Hippocampal formation (tissue), 2 donors: ENCODE measurements around the gene TP73.

Experiments used
- DNase-seq, 2 donors: peaks; one replicate each; lab custom pipeline; 2025; lab: John Stamatoyannopoulos, UW

Gene TP73

DNA sequence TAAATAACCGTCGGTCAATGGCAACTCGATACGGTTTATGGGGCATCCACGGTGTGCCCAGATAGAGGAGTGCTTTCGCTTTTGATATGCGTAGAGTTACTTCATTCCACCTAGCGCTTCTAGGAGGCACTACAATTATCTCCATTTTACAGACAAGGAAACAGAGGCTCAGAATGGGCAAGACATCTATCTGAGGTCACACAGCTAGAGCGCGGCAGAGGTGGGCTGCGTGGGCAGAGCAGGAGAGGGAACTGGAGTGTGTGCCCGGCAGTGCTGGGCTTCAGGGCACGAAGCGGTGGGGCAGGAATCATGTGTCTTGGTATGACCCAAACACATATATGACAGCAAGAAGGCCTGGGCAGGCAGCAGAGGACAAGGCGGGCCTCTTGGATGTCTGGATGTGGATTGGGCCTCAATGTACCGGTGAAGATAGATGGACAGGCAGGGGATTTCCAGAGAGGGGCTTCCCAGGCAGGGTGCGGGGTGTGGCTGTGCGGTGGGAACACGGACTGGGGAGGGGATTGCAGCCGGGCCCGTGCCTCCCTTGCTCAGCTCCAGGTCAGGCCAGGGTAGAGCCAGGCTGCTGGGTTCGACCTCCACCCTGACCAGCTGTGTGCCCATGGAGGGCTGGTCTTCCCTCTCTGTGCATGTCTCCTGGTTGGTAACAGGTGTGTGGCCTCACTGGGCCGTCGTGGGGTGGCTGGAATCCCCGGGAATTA lies 21.2 kb downstream of the TP73 start:
- DNase-seq: no peak

DNA sequence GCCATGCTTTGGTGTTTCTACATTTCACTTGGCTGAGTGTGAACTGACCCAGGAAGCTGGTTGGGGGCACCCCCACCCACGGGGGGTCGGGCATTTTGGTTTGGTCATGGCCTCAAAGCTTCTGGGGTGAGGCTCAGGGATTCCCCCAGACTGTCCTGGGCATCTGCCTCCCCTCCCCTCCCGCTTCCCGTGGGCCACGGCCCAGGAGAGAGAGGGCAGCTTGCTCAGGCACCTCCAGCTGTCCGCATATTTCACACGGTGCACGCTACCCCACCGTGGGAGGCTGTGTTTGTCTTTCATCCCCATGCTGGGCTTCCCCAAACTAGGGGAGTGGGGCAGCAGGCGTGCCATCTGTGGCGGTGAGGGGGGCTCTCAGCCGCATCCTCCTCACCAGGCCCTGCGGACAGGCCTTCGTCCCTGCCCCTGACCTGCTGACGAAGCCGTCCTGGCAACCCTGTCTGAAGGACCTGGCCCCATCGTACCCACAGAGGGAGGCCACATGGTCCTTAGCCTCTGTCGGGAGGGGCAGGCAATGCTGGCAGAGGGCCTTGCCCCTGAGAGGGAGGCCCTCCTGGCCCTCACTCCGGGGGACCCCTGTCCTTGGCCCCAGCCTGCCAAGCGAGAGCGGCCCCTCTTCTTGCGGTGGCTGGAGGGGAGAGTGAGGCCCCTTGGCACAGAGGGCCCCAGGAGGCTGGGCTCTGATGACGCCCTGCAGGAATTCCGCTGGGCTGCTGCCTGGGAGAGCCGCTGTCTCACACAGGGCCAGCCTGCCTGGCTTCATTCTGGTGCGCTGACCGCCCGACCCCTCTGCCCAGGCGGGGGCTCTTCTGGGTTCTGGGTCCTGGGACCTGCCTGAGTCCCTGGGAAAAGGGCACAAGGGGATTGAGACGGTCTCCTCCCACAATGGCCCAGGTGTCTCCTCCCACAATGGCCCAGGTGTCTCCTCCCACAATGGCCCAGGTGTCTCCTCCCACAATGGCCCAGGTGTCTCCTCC lies 22.1 kb downstream of the TP73 start:
- DNase-seq: no peak

DNA sequence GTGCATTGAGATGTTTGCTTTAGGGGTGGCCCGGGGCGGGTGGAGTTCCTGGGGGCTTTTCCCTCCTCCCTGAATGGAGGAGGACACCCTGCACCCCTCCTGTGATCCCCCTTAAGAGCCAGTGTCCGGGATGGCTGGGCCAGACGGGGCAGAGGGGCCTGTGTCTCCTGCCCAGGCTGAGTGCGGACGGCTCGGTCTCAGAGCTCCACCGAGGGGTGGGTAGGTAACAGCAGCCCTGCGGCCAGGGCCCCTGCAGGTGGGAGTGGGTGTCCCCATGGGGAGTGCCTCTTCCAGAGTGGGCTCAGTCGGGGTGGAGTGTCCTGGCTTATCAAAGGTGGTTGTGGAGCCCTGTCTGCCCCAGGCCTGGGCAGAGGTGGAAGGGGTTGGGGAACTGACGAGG lies 23.1 kb downstream of the TP73 start:
- DNase-seq: no peak

DNA sequence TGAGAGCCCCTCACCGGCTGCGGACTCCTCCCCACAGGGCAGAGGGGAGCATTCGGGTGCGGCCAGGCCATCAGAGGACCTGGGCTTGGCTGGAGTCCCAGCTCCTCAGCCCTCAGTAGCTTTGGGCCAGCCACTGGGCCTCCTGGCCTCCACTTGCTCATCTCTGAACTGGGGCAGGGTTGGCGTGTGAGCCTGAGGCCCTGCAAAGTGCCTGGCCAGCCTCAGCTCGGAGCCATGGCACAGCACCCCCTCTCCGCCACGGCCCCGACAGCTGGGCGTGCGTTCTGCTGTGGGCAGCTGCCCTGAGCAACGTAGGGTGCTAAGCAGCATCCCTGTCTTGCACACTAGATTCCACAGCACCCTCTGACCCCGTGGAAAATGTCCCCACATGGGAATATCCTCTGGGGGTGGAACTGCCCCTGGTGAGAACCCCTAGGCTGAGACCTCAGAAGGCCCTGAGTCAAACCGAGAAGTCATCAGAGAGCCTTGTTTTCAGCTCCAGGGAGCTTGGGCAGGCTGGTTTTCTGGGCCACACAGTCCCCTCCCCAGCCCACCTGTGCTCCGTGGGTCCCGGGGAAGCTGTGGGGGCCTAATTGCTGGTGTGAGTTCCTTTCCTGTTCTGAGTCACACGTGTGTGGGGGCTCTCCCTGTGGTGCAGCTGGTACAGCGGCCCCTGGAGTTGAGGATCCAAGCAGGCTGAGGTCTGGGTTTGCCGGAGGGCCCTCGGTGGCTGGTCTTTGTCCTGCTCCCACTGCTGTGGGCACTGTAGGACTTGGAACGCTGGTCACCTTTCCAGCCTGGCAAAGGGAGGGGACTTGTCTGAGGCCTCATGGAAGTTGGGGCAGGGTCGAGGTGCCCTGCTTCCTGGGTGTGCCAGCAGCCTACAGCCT lies 24.5 kb downstream of the TP73 start:
- DNase-seq: no peak

DNA sequence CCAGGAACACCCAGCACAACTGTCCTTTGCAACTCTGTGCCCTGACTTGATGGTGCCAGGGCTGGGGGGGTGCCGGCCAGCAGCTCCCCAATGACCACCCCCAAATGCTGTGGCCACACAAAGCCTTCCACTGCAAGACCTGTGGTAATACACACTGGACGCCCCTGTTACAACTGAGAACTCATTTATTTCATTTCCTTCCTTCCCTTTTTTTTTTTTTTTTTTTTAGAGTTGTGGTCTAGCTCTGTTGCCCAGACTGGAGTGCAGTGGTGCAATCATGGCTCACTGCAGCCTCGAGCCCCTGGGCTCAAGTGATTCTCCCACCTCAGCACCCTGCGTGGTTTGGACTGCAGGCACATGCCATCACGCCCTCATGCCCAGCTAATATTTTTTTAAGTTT lies 25.2 kb downstream of the TP73 start:
- no peak for DNase-seq

DNA sequence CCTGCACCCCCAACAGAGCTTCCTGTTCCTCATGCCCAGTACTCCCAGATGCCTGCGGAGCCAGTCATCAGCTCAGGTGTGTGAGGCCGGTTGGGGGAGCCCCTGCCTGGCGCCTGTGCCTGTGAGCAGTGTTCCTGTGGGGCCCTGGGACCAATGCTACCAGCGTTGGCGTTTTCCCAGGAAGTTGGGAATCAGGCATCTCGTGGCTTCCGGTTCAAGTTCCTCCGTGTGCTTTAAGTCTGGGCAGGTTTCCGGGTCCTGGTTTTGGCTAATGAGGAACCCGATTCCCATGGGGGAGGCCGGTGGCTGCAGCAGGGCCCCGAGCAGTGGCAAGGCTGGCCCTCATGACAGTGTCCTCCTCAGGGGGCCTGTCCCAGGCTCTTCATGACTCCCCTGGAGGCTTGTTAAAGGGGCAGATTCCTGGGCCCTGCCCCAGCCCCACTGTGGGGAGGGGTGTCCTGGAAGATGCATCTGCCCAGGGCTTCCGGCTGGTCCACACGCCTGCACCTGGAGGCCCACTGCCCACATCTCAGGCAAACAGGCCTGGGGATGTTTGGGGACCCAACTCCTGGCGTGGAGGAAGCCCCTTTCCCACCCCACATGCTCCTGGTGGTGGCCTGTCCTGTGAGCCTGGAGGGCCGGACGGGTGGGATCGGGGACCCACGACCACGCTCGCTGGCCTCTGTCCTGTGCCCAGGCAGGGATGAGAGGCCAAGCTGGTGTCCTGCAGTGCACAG lies 26.2 kb downstream of the TP73 start:
- DNase-seq: no peak

DNA sequence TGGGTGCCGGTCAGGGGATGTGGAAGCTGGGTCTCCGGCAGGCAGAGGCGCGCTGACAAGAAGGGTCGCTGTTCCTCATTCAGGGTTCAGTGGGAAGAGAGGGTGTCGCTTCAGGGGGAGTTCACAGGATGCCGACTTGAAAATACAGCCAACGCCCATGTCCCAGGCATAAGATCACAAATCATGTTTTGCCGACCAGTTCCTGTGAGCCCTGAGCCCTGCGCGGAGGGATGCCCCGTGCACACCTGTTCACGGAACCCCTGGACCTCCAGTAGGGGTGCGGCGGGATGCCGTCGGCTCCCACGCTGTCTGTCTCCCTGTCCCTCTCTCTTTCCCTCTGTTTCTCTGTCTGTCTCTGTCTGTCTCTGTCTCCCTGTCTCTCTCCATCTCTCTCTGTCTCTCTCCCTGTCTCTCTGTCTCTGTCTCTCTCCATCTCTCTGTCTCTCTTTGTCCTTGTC lies 26.8 kb downstream of the TP73 start:
- no peak for DNase-seq

DNA sequence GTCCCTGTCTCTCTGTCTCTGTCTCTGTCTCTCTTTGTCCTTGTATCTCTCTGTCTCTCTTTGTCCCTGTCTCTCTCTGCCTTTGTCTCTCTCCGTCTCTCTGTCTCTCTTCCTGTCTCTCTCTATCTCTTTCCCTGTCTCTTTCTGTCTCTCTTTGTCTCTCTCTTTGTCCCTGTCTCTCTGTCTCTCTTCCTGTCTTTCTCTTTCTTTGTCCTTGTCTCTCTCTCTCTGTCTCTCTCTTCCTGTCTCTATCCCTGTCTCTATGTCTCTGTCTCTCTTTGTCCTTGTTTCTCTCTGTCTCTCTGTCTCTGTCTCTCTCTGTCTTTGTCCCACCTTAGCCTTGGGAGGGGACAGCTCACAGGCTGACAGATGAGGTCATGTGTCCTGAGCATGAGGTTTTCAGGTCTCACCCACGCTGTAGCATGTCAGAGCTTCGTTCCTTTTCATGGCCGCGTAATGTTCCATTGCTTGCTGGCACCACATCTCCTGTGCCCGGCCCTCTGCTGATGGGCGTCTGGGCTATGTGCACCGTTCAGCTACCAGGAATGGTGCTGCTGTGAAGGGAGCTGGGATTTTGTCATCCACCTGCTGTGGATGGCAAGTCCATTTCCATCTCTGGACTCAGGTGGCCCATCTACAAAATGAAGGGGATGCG lies 27.6 kb downstream of the TP73 start:
- no peak for DNase-seq

DNA sequence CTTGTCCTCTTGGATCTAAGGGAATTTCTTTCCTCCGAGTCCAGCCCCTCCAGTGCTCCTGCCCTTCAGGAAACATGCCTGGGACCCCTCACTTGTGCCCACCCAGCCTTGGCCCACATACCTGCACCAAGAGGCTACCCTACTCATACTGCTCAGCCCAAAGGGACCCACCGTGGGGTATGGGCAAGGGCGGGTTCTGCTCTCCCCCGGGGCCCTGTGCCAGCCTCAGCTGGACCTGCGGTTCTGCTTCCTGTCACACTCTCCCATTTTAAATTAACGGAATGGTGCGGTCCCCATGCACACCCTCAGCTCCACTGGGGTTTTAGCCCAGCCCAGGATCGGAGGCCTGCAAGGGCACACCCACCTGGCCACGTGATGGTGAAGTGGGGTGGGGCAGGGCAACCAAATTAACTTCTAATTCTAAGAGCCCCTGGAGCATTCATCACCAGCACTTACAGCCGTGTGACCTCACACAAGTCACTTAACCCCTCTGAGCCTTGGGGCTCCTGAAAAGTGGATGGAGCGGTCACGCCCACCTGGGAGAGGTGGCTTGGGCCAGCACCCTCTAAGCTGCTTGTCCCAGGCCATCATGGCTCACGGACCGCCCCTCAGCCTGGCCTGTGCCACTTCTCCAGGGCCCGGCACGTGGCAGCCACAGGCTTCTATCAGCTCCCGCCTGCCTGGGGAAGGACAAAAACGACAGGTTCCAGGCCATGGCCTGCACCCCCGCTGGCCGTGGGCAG lies 28.3 kb downstream of the TP73 start:
- DNase-seq: no peak

DNA sequence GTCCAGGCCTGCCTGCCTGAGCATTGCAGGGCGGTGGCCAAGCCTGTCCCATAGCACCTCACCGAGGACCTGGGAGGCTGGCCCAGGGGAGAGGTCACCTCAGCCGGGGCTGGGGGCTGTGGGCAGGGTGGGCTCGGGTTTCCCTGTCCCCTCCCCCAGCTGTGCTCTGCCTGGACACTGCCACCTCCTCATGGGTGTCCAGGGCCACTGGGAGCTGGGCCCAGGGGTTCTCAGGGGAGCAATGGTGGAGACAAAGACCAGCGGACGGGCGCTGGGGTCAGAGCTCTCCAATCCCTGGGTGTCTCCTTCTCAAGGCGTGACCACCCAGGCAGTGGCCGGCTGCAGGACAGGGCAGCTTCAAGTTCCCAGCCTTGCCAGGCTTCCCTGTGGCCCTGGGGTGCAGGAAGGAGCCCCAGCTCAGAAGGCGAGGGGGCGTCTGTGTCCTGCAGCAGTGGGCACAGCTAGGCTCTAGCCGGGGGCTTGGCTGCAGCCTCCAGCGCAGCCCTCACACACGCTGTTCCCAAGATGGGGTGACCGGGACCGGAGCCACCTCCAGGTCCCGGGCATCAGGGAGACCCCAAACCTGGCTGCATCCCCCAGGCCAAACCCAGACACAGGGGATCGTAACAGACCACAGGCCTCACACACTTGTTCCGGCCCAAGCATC lies 29.0 kb downstream of the TP73 start:
- no peak for DNase-seq

DNA sequence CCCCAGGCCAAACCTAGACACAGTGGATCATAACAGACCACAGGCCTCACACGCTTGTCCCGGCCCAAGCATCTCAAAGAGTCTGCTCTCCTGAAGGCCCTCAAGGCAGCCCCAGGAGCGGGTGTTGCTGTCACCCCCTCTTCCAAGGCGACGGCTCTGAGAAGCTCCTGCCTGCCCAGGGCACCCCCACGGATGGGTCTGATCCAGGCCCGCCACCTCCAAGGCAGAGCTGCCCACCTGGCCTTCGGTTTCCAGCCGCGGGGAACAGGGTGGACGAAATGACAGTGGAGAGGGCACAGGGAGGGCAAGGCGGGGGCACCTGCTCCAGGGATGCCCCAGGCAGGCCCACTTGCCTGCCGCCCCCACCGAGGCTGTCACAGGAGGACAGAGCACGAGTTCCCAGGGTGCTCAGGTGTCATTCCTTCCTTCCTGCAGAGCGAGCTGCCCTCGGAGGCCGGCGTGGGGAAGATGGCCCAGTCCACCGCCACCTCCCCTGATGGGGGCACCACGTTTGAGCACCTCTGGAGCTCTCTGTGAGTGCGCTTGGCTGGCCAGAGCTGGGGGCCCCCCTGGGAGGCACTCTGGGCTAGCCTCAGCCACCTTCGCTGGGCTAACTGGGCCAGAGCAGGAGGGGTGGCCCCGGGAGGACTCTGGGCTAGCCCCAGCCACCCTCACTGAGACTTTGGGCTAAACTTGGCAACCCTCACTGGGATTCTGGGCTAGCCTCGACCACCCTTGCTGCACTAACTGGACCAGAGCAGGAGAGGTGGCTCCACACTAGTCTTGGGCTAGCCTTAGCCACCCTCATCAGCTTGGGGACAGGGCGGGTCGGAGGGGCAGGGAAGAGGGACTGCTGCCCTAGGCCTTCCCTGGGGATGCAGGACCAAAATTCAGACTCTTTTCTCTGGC lies 29.8 kb downstream of the TP73 start:
- DNase-seq: no peak

DNA sequence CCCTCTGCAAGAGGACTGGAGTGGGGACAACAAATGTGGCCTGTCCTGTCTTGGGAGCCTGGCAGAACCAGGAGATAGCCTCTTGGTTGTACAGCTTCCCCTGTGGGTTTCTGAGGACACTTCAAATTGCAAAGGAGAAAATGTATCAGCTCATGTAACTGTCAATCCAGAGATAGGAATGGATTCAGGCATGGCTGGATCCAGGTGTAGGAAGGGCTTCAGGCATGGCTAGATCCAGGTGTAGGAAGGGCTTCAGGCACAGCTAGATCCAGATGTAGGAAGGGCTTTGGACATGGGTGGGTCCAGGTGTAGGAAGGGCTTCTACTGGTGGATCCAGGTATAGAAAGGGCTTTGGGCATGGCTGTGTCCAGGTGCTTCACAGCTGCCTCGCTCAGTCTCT lies 30.9 kb downstream of the TP73 start:
- DNase-seq: no peak

DNA sequence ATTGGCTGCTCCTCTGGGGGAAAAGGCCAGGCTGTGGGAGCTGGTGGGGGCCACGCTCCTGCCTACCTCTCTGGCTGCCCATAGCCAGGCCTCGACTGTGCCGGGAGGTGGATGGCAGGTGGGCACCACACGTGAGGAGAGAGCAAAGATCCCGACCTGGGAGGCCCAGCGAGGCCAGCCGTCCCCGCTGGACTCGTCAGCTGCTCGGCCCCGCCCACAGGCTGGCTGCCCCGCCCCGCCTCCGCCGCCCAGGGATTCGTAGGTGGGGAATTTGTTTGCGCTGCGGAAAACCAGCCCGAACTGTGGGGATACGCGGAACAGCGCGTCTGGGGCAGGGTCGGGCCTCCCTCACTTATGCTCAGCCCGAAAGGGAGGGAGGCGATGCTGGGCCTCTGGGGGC lies 31.7 kb downstream of the TP73 start:
- no peak for DNase-seq

DNA sequence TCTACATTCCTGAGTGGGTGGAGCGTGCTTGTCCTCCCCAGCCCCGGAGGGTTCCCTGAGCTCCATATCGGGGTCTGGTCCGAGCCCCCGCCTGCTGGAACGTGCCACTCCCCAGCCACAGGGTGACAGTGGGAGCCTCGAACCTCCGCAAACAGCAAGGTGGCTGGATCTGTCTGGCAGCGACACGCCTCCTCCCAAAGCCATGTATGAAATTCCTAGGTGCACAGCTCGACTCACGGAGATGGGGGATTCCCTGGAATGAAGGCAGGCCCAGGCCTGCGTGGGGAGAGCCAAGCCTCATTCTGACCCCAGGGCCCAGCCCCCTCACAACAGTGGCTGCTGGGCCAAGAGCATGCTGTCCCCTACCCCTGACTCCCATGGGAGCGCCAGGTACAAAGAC lies 32.9 kb downstream of the TP73 start:
- no peak for DNase-seq

DNA sequence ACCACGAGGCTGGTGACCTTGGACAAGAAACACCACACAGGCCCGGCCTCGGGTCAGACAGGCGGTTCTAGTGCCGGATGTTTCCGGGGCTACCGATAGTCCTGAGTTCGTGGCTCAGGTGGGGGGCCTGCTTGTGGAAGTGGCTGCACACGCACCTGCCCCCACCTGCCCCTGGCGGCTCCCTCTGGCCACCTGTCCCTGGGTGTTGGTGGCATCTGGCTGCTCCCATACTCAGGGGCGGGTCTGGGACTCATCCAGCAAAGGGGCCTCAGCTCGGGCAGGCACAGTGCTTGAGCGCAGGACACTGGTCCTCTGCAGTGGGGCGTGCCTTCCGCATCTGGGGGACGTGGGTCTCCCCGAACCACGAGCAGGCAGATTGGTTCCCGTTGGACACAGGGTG lies 33.6 kb downstream of the TP73 start:
- DNase-seq: no peak

DNA sequence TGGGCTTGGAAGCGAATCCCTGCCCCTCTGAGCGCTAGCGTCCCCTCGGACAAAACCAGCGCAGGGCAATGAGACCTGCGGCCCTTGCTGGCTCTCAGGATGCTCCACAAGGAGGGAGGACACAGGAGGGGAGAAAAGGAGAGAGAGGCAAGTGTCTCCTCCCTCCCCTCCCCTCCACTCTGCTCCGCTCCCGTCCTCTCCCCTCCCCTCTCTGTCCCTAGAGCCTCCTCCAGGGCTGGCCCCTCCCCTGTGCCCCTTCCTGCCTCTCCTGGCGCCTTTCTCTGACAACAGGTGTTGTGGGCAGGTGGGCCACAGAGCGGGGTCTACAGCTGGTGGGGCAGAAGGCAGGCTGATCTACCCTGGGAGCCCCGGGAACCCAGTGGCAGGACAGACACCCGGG lies 35.2 kb downstream of the TP73 start:
- DNase-seq: no peak

DNA sequence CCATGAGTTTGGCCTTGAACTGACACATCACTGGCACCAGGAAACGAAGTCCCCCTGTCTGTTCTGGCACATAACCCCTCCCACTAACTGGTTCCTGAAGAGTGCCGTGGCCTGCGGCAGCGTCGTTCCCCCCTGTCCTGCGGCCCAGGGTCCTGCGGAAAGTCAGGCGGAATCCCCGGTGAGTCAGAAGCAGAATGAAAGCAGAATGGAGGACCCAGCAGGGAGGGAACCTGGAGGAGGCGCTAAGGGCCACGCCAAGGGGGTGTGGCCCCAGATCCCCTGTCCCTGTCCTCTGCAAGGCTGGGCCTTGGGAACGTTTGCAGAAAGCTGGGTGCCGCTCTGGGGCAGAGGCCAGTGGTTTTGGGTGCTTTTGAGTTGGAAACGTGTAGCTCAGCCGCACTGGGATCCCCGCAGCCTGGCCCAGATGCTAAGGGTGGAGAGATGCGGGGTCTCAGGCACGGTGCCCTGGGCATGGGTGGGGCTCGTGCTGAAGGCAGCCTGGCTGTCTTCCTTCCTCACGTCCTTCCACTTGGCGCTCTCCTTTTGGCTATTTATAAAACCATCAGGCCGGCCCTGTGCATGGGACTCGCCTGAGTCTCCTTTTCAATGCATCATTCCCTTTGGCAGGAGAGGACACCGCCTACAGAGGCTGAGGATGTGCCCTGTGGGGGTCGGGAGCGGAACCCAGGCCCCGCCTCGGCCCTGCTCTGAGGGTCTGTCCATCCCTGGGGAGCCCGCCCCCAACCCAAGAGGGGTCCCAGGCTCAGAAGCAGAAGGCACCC lies 36.2 kb downstream of the TP73 start:
- no peak for DNase-seq
